ENCODE results near the gene TRMT6.

The TRMT6 gene

GRCh38 chr20:5895626-5896025 is 54.7 kb downstream of the TRMT6 start:
- no peak for DNase-seq

- DNase-seq, result no peak
These were observed 56.7 kb downstream of the TRMT6 start for GRCh38 chr20:5893621-5894020.

DNA sequence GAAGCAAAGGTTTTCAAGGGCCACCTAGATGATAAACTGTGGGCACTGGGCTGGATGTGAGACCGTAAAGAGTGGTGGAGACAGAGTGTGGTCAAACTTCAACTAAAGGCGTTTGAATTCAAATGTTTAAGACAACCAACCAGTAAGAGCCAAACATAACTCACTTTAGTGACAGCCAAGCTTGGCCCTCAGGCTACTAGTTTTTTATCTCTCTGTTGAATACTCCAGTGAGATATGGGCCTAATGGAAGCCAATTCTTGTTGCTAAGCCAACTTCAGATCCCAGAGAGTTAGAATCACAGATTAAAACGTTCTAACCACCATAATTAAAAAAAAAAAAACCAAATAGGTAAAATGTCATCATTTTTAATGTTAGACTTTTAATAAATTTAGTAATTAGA is 57.3 kb downstream of the TRMT6 start:
- no peak for DNase-seq

GRCh38 chr20:5890773-5891441 is 59.4 kb downstream of the TRMT6 start:
- DNase-seq, result no peak

DNA sequence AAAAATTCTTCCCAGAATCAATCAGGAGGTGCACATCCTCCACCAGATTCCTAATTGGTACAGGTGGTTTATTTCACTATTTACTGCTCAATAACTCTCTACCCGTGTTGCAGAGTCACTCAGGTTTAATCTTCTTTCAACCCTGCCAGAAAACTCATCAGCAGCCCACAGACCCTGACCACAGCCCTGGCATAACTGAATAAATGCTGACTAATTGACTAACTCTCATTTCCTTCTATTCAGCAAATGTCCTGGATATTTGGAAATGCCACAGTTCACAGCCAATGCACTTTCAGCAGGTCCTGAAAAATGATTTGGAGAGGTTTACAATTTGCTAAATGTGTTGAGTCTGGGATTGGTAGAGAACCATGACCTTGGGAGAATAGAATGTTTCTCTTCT is 62.3 kb downstream of the TRMT6 start:
- DNase-seq, result no peak

- no peak for DNase-seq
These were observed 62.9 kb downstream of the TRMT6 start for GRCh38 chr20:5887386-5887785.
